ENCODE measurements around the gene B4GALNT3. TPM values are rescaled to one million over a fixed set of nuclear protein-coding genes. Genes with fewer than 3 reads are reported as not detected.

Gene B4GALNT3
- total and polyA plus RNA-seq, 2 of the 13 experiments (the other 11 are each of a cell fraction or from before 2014, with no cell fraction given), result 3.2 to 4.4 TPM

DNA sequence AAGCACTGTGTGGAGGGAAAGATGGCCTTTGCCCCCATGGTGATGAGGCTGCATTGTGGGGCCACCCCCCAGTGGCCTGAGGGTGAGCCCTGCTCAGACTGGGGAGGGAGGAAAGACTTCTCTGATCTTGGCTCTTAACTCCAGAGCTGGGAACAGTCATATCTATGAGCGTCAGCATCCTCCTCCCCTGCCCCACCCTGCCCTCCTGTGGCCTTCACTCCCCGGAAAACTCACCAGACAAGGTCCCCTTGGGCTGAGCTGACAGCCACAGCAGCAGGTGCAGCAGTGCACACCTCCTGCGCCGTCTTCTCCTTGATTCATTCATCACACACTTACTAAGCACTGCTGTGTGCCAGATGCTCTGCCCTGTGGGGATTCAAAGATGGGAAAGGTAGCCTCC, 98.8 kb downstream of the B4GALNT3 start:
- Histone ChIP-seq H3K79me2 (ENCODE audit: insufficient read depth, low read length) (no peaks in the 10 kb centered on the region), H3K36me3 (replicated peaks in 1 of 2; ENCODE audit: control insufficient read depth in 1 of 2, insufficient read depth in 2 of 2, low read length in 2 of 2) (no peaks in the 10 kb centered on the region), H3K4me3 (replicated peaks in 1 of 3; ENCODE audit: insufficient read depth in 1 of 3, low read depth in 2 of 3, low read length in 3 of 3) (no peak overlapping the region), H3K27me3 (ENCODE audit: control insufficient read depth in 1 of 2, insufficient read depth in 2 of 2, low read length in 2 of 2) (peaks cover 3 to 6% of the 10 kb centered on the region in 2 experiments; a peak in 2 of 5 replicates), H4K20me1 (ENCODE audit: insufficient read depth, low read length) (no peaks in the 10 kb centered on the region), H3K27ac (ENCODE audit: extremely low read length, insufficient read depth, low read length) (no peak overlapping the region), H2AFZ (ENCODE audit: low read length) (no peak overlapping the region), H3K4me2 (ENCODE audit: low read depth, low read length) (no peak overlapping the region), H3K9ac (ENCODE audit: insufficient read depth, low read depth, low read length) (no peak overlapping the region), H3K9me3 (ENCODE audit: low read length) (no peaks in the 10 kb centered on the region), H3K4me1 (ENCODE audit: insufficient read depth, low read length) (peaks cover 23% of the 10 kb centered on the region)
- ChIA-PET POLR2A (no interaction called here), CTCF (ENCODE audit: low intra/inter-chr PET ratio, low total read pairs) (no interaction called here)
- WGBS (ENCODE audit: low lambda C conversion rate), result 80% methylated on average over 1 of the region's 4 CpGs
- TF ChIP-seq HNF4G (IDR thresholded peaks at IDR 0.05; ENCODE audit: borderline replicate concordance, low read depth, low read length) (no peak), HNF4G (CRISPR knock-in tag; IDR thresholded peaks at IDR 0.05; ENCODE audit: borderline replicate concordance, low read depth) (no peak), ZNF614 (CRISPR knock-in tag; IDR thresholded peaks at IDR 0.05; ENCODE audit: borderline replicate concordance) (no peak), JARID2 (CRISPR knock-in tag; IDR thresholded peaks at IDR 0.05; ENCODE audit: insufficient replicate concordance) (no peak), ZNF496 (CRISPR knock-in tag; IDR thresholded peaks at IDR 0.05; ENCODE audit: insufficient replicate concordance) (no peak), BHLHE40 (IDR thresholded peaks at IDR 0.05; ENCODE audit: low read length) (no peak), FOXM1 (CRISPR knock-in tag; IDR thresholded peaks at IDR 0.05) (no peak), ZNF224 (CRISPR knock-in tag; IDR thresholded peaks at IDR 0.05) (no peak), RORA (CRISPR knock-in tag; IDR thresholded peaks at IDR 0.05) (no peak), STAG1 (CRISPR knock-in tag; IDR thresholded peaks at IDR 0.05) (no peak), FOXK2 (IDR thresholded peaks at IDR 0.05) (no peak), ZFP41 (CRISPR knock-in tag; IDR thresholded peaks at IDR 0.05; ENCODE audit: borderline replicate concordance) (no peak), ZNF20 (CRISPR knock-in tag; IDR thresholded peaks at IDR 0.05) (no peak), RBFOX2 (IDR thresholded peaks at IDR 0.05; ENCODE audit: low read depth, low read length) (no peak), ZKSCAN8 (CRISPR knock-in tag; IDR thresholded peaks at IDR 0.05; ENCODE audit: borderline replicate concordance) (no peak), MZF1 (CRISPR knock-in tag; IDR thresholded peaks at IDR 0.05; ENCODE audit: borderline replicate concordance) (no peak), FOXK1 (CRISPR knock-in tag; IDR thresholded peaks at IDR 0.05; ENCODE audit: borderline replicate concordance, low read depth) (no peak)
- TF ChIP-seq, protein P1, sequence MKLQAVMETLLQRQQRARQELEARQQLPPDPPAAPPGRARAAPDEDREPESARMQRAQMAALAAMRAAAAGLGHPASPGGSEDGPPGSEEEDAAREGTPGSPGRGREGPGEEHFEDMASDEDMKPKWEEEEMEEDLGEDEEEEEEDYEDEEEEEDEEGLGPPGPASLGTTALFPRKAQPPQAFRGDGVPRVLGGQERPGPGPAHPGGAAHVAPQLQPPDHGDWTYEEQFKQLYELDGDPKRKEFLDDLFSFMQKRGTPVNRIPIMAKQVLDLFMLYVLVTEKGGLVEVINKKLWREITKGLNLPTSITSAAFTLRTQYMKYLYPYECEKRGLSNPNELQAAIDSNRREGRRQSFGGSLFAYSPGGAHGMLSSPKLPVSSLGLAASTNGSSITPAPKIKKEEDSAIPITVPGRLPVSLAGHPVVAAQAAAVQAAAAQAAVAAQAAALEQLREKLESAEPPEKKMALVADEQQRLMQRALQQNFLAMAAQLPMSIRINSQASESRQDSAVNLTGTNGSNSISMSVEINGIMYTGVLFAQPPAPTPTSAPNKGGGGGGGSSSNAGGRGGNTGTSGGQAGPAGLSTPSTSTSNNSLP (IDR thresholded peaks at IDR 0.05; ENCODE audit: low read depth, low read length), result no peak
- in situ Hi-C loops (cut with HindIII; ENCODE audit: extremely low pct_ligation_motif_present, low pct_unique_long_range_greater_than_20kb), result loop anchor here (25.0 kb wide), 2 partner anchors 529 to 1029 kb away; partner anchors contain the start of gene FBXL14
- FAIRE-seq (no peak), ATAC-seq (no peak), DNase-seq (ENCODE audit: low spot score) (no peak)
- BruUV-seq (replicated peaks), result no TSS peak
- intact Hi-C loops (cut with micrococcal nuclease; ENCODE audit: unreplicated experiment), result no loop called here
